Measurements from ENCODE around the gene ERN1. TPM values are rescaled to one million over a fixed set of nuclear protein-coding genes. Genes with fewer than 3 reads are reported as not detected.

Gene ERN1
- polyA plus RNA-seq, 1 donor from 2014 or later: 2.3 TPM

- Histone ChIP-seq H3K79me2 (replicated peaks; ENCODE audit: insufficient read depth, low read length) (no peaks in the 10 kb centered on the region), H2AFZ (ENCODE audit: low read depth, low read length) (no peak overlapping the region), H3F3A (ENCODE audit: insufficient read depth, low read length, poor library complexity, severe bottlenecking) (no peaks in the 10 kb centered on the region), H3K9me2 (ENCODE audit: insufficient read depth, low read length) (no peaks in the 10 kb centered on the region), H3K4me2 (ENCODE audit: low read length) (no peak overlapping the region), H3K9ac (ENCODE audit: low read length) (no peak overlapping the region), H3K27ac (ENCODE audit: low read length) (no peak overlapping the region), H3K4me3 (ENCODE audit: low read length) (no peak overlapping the region), H3K36me3 (ENCODE audit: insufficient read depth, low read length) (no peaks in the 10 kb centered on the region), H3K9me3 (ENCODE audit: low read length) (no peaks in the 10 kb centered on the region), H3K27me3 (ENCODE audit: insufficient read depth, low read depth, low read length) (no peaks in the 10 kb centered on the region), H4K20me1 (ENCODE audit: insufficient read depth) (no peaks in the 10 kb centered on the region)
- TF ChIP-seq SMC3 (conservative IDR thresholded peaks at IDR 0.05; ENCODE audit: poor library complexity): no peak
- TF ChIP-seq POLR2AphosphoS5 (IDR thresholded peaks at IDR 0.05): no peak
- TF ChIP-seq RAD21 (conservative IDR thresholded peaks at IDR 0.05): no peak
- no peak for TF ChIP-seq EZH2 (IDR thresholded peaks at IDR 0.05; ENCODE audit: borderline replicate concordance, insufficient read depth, low read length, poor library complexity, severe bottlenecking)
- TF ChIP-seq EP300 (conservative IDR thresholded peaks at IDR 0.05; ENCODE audit: poor library complexity, severe bottlenecking): no peak
- no peak for TF ChIP-seq TAF1 (IDR thresholded peaks at IDR 0.05; ENCODE audit: low read depth)
Observed at GRCh38 chr17:64164596-64165285, 34.8 kb upstream of the ERN1 start.

DNA sequence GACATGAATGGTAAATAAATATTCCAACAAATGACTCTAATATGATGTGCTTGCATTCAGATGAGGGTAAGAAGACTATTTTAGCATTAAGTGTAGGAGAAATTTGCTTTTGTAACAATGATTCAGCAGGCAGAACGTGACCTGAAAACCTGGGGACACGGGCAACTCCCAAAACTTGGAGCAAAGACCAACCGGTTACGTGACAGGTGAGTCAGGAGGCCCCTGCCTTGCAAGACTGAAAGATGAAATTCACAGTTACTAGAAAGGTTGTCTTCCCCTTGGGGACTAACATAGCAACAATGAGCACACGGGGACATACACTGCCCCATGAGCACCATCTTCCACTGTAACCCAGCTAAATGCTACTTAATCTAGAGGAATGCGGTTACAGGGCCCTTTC, 33.5 kb upstream of the ERN1 start:
- H3K36me3 ChIP-seq (ENCODE audit: insufficient read depth, low read length): no peaks in the 10 kb centered on the region
- no peak overlapping the region for H2AFZ ChIP-seq (ENCODE audit: low read depth, low read length)
- no peaks in the 10 kb centered on the region for H3K27me3 ChIP-seq (ENCODE audit: insufficient read depth, low read depth, low read length)
- no peak overlapping the region for H3K4me2 ChIP-seq (ENCODE audit: low read length)
- H3K9me3 ChIP-seq (ENCODE audit: low read length): no peaks in the 10 kb centered on the region
- no peaks in the 10 kb centered on the region for H3F3A ChIP-seq (ENCODE audit: insufficient read depth, low read length, poor library complexity, severe bottlenecking)
- H3K4me3 ChIP-seq (ENCODE audit: low read length): no peak overlapping the region
- no peak for TF ChIP-seq CTCF (IDR thresholded peaks at IDR 0.05; ENCODE audit: poor library complexity, severe bottlenecking)
- TF ChIP-seq RAD21 (conservative IDR thresholded peaks at IDR 0.05): no peak
- no peak for TF ChIP-seq EZH2 (IDR thresholded peaks at IDR 0.05; ENCODE audit: borderline replicate concordance, insufficient read depth, low read length, poor library complexity, severe bottlenecking)
- TF ChIP-seq MXI1 (conservative IDR thresholded peaks at IDR 0.05; ENCODE audit: poor library complexity, severe bottlenecking): no peak
- no peak for TF ChIP-seq EP300 (conservative IDR thresholded peaks at IDR 0.05; ENCODE audit: poor library complexity, severe bottlenecking)
- no peak for TF ChIP-seq SMC3 (conservative IDR thresholded peaks at IDR 0.05; ENCODE audit: poor library complexity)
- no peak for TF ChIP-seq TAF1 (IDR thresholded peaks at IDR 0.05; ENCODE audit: low read depth)
- no peak for TF ChIP-seq REST (IDR thresholded peaks at IDR 0.05; ENCODE audit: borderline replicate concordance)
- TF ChIP-seq POLR2AphosphoS5 (IDR thresholded peaks at IDR 0.05): no peak
- H4K20me1 ChIP-seq (ENCODE audit: insufficient read depth): no peaks in the 10 kb centered on the region
- no peak overlapping the region for H3K27ac ChIP-seq (ENCODE audit: low read length)
- no peak overlapping the region for H3K9ac ChIP-seq (ENCODE audit: low read length)
- H3K79me2 ChIP-seq (replicated peaks; ENCODE audit: insufficient read depth, low read length): no peaks in the 10 kb centered on the region
- H3K9me2 ChIP-seq (ENCODE audit: insufficient read depth, low read length): no peaks in the 10 kb centered on the region

Measured in neural cell (in vitro differentiated cells).